Chondrocyte (in vitro differentiated cells): ENCODE measurements around the gene KRTAP29-1. TPM values are rescaled to one million over a fixed set of nuclear protein-coding genes. Genes with fewer than 3 reads are reported as not detected.

ENCODE experiments used
- DNase-seq: peaks from one replicate; pipeline ENCODE4 v3.0.0; 2021; ENCODE audit warnings: mixed read lengths, low spot score
- H3K27ac Mint-ChIP-seq: one replicate; pipeline ENCODE4 v1.8.0; 2021; ENCODE audit warnings: mild to moderate bottlenecking, moderate library complexity, mixed read lengths; ENCODE audit not compliant: unreplicated experiment
- H3K27me3 Mint-ChIP-seq: 2 replicates; pipeline ENCODE4 v1.8.0; 2021; ENCODE audit warnings: low read depth, mixed read lengths
- H3K36me3 Mint-ChIP-seq: 2 replicates; pipeline ENCODE4 v1.8.0; 2021; ENCODE audit warnings: low read depth, mixed read lengths
- H3K4me1 Mint-ChIP-seq: 2 replicates; pipeline ENCODE4 v1.8.0; 2021; ENCODE audit warnings: low read depth, mild to moderate bottlenecking, mixed read lengths
- H3K4me3 Mint-ChIP-seq: one replicate; pipeline ENCODE4 v1.8.0; 2021; ENCODE audit warnings: mild to moderate bottlenecking, moderate library complexity, mixed read lengths; ENCODE audit not compliant: unreplicated experiment
- H3K9me3 Mint-ChIP-seq: 2 replicates; pipeline ENCODE4 v1.8.0; 2021; ENCODE audit warnings: low read depth, mixed read lengths
- CTCF ChIP-seq: fragments of 200-600 bp; sonication (generic); IDR thresholded peaks from 2 replicates; pipeline ENCODE4 v1.5.0; 2021; ENCODE audit warnings: antibody characterized with exemption, mild to moderate bottlenecking, moderate library complexity
- total RNA-seq: library from RNA; stranded (reverse); gene quantifications from 3 replicates; pipeline ENCODE4 v1.2.1, GENCODE V29; 2021

Gene KRTAP29-1
- total RNA-seq, 1 donor from 2014 or later: not detected

- Mint-ChIP-seq H3K27ac (no peak overlapping the region), H3K36me3 (no peaks in the 10 kb centered on the region), H3K4me3 (no peak overlapping the region), H3K27me3 (peaks cover 2% of the 10 kb centered on the region), H3K9me3 (no peaks in the 10 kb centered on the region), H3K4me1 (peaks cover 6% of the 10 kb centered on the region)
- DNase-seq: no peak
- TF ChIP-seq CTCF: no peak
Observed at GRCh38 chr17:41326173-41327145, 23.8 kb upstream of the KRTAP29-1 start.

GRCh38 chr17:41325611-41326010 lies 23.0 kb upstream of the KRTAP29-1 start:
- Mint-ChIP-seq H3K36me3 (no peaks in the 10 kb centered on the region), H3K4me1 (peaks cover 6% of the 10 kb centered on the region), H3K27ac (no peak overlapping the region), H3K27me3 (peaks cover 2% of the 10 kb centered on the region), H3K9me3 (no peaks in the 10 kb centered on the region), H3K4me3 (no peak overlapping the region)
- DNase-seq: no peak
- no peak for TF ChIP-seq CTCF

- TF ChIP-seq CTCF: no peak
- Mint-ChIP-seq H3K27me3 (peaks cover 2% of the 10 kb centered on the region), H3K4me3 (no peak overlapping the region), H3K4me1 (peaks cover 6% of the 10 kb centered on the region), H3K27ac (no peak overlapping the region), H3K9me3 (peaks cover 2% of the 10 kb centered on the region), H3K36me3 (no peaks in the 10 kb centered on the region)
- no peak for DNase-seq
Observed at GRCh38 chr17:41325126-41325525, 22.5 kb upstream of the KRTAP29-1 start.

GRCh38 chr17:41324180-41325075 lies 21.8 kb upstream of the KRTAP29-1 start:
- H3K27me3 Mint-ChIP-seq: peaks cover 2% of the 10 kb centered on the region
- H3K9me3 Mint-ChIP-seq: peaks cover 7% of the 10 kb centered on the region
- no peak overlapping the region for H3K4me3 Mint-ChIP-seq
- peaks cover 6% of the 10 kb centered on the region for H3K4me1 Mint-ChIP-seq
- no peaks in the 10 kb centered on the region for H3K36me3 Mint-ChIP-seq
- no peak overlapping the region for H3K27ac Mint-ChIP-seq
- DNase-seq: no peak
- TF ChIP-seq CTCF: peak; percentile 55
